ENCODE measurements around the gene GOLGA6L9.
"Not testable (repeated sequence)": the region's sequence is repeated elsewhere in the genome, so short reads cannot be mapped to it uniquely, and the experiment has no call there.

GRCh38 chr15:82465629-82466028, 36.0 kb downstream of the GOLGA6L9 start:
- TF ChIP-seq CTCF (conservative IDR thresholded peaks at IDR 0.05 in 1 of 2, IDR thresholded peaks at IDR 0.05 in 1 of 2; ENCODE audit: extremely low read depth in 1 of 2, insufficient read depth in 1 of 2, low read depth in 1 of 2, low read length in 2 of 2); EZH2 (IDR thresholded peaks at IDR 0.05; ENCODE audit: borderline replicate concordance, low read length): not testable (repeated sequence)

Measured in mammary epithelial cell (primary cell).